Stimulated activated CD4-positive, alpha-beta T cell treated with anti-CD3 and anti-CD28 coated beads, Interleukin-1b, Interleukin-23, amount 100 ng/mL, for 24 hours (primary cell): ENCODE results near the gene UBE2K.
"Not testable (repeated sequence)": the region's sequence is repeated elsewhere in the genome, so short reads cannot be mapped to it uniquely, and the experiment has no call there.

Experiments
- DNase-seq, 4 experiments: peaks; one replicate each; pipeline ENCODE4 v3.0.0-alpha.2; 2020; ENCODE audit warnings: low read depth in 4 of 4, low spot score in 1 of 4

UBE2K gene

GRCh38 chr4:39687014-39687413, 10.9 kb upstream of the UBE2K start:
- no peak for DNase-seq

GRCh38 chr4:39689970-39690369, 8.0 kb upstream of the UBE2K start:
- DNase-seq: no peak

DNA sequence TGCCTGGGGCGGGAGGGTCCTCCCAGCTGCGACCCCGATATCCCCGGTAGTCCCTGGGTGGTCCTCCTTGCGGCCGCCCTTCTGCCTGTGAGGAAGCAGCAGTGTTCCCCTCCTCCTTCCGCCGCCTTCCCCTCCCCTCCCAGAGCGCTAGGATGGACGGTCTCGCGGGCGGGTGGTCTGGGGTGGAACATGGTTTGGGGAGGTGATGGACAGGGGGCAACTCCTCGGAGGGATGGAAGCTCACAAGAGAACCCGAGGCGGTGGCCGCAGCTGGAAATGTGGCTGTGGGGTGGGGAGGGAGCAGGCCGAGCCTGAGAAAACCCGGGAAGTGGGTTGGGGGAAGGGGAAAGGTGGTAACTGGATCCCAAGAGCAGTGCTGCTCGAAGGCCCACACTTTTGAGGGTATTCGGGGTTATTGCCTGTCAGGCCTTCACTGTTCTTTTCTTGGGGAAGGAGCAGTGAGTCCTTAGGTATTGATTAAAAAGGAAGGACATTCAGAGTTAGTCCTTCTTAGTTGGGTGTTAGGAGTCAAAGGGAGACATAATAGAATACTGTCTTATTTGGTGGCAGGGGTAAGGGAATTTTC, 581 bp downstream of the UBE2K start:
- DNase-seq: peak; percentile 14 to 35 (median 22)

GRCh38 chr4:39699687-39700409, 1.9 kb downstream of the UBE2K start:
- no peak for DNase-seq

- DNase-seq: no peak
Observed at GRCh38 chr4:39700554-39700953, 2.6 kb downstream of the UBE2K start.

DNA sequence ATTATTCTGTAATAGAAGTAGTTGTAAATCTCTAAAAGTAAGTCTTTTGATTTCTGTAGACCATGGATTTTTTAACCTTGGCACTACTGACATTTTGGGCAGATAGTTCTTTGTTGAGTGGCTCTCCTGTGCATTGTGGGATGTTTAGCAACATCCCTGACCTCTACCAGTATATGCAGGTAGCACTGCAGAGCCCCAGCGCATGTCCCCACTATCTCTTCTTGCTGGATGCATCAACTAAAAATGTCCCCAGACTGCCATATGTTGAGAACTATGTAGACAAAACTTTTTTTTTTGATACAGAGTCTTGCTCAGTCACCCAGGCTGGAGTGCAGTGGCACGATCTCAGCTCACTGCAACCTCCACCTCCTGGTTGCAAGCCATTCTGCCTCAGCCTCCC, 4.8 kb downstream of the UBE2K start:
- no peak for DNase-seq

- DNase-seq: not testable (repeated sequence)
Observed at GRCh38 chr4:39704789-39705188, 6.9 kb downstream of the UBE2K start.

DNA sequence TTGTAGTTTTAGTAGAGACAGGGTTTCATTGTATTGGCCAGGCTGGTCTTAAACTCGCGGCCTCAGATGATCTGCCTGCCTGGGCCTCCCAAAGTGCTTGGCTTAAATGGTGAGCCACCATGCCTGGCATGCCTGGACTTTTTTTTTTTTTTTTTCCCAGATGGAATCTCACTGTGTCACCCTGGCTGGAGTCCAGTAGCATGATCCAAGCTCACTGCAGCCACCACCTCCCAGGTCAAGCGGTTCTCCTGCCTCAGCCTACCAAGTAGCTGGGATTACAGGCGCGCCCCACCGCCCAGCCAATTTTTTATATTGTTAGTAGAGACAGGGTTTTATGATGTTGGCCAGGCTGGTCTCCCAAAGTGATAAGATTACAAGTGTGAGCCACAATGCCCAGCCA, 8.4 kb downstream of the UBE2K start:
- DNase-seq: no peak

- DNase-seq: no peak
Observed at GRCh38 chr4:39706741-39707511, 9.0 kb downstream of the UBE2K start.

GRCh38 chr4:39710098-39710896, 12.4 kb downstream of the UBE2K start:
- DNase-seq: no peak

DNA sequence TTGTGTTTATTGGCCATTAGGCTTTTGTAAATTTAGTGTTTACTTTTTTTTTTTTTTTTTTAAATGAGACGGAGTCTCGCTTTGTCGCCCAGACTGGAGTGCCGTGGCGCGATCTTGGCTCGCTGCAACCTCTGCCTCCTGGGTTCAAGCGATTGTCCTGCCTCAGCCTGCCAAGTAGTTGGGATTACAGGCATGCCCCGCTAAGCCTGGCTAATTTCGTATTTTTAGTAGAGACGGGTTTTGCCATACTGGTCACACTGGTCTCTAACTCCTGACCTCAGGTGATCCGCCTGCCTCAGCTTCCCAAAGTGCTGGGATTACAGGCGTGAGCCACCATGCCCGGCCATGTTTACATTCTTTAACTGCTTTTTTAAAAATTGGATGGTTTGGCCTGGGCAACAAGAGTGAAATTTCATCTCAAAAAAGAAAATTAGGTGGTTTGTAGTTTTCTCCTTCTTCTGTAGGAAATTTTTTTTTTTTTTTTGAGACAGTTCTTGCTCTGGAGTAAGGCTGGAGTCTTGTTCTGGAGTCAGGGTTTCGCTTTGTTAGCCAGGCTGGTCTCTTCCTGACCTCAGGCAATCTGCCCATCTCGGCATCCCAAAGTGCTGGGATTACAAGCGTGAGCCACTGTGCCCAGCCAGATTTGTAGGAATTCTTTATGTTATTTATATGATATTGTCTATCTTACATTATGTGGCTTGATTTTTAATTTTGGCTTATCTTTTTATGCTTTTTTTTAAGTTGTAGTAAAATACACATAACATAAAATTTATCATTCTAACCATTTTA, 15.1 kb downstream of the UBE2K start:
- DNase-seq: no peak

- DNase-seq: no peak
Observed at GRCh38 chr4:39713691-39714090, 15.8 kb downstream of the UBE2K start.

DNA sequence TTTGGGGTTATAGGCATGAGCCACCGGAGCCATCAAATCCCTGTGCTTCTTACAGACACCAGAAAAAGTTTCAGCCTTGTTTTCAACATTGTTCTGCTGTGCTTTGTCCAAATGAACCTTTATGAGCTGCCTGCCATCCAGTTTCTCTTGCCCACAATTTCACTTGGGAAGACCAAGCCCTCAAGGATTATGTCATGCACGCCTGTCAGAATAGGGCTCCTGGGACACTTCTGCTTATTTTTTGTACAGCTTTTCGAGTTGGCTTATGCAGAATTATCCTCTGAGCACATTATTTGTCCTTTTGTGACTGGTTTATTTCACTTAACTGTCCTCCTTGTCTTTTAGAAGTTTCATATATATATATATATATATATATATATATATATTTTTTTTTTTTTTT, 16.2 kb downstream of the UBE2K start:
- DNase-seq: no peak

- no peak for DNase-seq
Observed at GRCh38 chr4:39715788-39716187, 17.9 kb downstream of the UBE2K start.

DNA sequence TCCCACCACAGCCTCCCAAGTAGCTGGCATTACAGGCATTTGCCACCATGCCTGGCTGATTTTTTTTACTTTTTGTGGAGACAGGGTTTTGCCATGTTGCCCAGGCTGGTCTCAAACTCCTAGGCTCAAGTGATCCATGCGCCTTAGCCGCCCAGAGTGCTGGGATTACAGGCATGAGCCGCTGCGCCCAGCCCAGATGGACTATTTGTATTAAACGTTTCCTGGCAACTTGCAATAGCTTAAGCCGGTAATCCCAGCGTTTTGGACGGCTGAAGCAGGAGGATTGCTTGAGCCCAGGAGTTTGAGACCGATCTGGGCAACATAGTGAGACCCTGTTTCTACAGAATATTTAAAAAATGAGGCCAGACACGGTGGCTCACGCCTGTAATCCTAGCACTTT, 18.4 kb downstream of the UBE2K start:
- no peak for DNase-seq

- not testable (repeated sequence) for DNase-seq
Observed at GRCh38 chr4:39717743-39718142, 19.8 kb downstream of the UBE2K start.

DNA sequence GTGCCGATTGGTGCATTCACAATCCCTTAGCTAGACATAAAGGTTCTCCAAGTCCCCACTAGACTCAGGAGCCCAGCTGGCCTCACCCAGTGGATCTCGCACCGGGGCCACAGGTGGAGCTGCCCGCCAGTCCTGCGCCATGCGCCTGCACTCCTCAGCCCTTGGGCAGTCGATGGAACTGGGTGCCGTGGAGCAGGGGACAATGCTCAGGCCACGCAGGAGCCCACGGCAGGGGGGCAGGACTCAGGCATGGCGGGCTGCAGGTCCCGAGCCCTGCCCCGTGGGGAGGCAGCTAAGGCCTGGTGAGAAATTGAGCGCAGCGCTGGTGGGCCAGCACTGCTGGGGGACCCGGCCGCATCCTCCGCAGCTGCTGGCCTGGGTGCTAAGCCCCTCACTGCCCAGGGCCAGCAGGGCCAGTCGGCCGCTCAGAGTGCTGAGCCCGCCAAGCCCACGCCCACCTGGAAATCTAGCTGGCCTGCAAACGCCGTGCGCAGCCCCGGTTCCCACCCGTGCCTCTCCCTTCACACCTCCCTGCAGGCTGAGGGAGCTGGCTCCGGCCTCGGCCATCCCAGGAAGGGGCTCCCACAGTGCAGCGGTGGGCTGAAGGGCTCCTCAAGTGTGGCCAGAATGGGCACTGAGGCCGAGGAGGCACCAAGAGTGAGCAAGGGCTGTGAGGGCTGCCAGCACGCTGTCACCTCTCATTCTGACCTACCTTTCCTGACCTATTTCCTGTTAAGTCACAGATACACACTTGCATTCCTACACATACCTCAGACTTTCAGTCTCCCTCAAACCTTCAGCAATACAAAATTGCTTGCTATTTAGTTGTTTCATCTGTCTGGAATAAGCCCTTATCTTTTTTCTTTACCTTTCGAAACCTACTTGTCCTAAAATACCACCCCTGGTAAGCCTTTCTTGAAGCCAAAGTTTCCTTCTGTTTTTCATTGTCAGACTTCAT, 20.7 kb downstream of the UBE2K start:
- DNase-seq: no peak

DNA sequence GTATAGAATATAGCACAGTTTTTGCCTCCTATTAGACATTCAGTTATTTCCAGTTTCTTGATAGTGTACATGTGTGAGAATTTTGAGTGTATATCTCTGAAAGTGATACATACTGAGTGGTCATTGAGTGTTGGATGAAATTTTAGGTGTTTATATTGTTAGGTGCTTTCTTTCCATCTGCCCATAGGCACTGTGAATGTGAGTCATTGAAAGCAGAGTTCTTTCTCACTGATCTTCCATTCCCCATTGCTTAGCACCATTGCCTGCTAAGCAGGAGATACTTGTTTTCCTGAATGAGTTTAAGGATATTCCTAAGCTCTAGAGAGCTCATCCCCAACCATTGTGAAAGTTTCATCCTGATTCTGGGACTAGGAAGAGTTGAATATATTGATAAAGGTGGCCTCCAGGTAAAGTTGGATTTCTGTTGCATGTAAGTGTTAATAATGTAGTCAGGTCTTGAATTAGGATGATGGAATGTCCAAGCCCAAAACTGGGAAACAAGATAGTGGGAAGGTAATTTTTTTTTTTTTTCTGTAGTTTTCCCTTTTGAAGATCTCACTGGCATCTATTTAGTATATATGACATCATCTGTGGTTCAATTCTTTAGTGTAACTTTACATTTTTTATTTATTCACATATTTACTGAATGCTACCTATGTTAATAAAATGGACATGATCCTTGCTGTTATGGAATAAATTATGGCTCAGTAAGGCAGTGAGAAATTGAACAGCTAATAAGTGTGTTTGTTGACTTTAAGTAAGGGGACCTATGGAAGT, 22.1 kb downstream of the UBE2K start:
- no peak for DNase-seq

GRCh38 chr4:39721273-39721672, 23.3 kb downstream of the UBE2K start:
- not testable (repeated sequence) for DNase-seq
